GM19238 (cell line): Measurements from ENCODE around the gene WASHC1.
"Not testable (repeated sequence)": the region's sequence is repeated elsewhere in the genome, so short reads cannot be mapped to it uniquely, and the experiment has no call there.

Experiments used
- DNase-seq: peaks from one replicate; pipeline ENCODE4 v3.0.0; 2011; ENCODE audit warnings: low spot score; ENCODE audit not compliant: insufficient read length

WASHC1 gene

DNA sequence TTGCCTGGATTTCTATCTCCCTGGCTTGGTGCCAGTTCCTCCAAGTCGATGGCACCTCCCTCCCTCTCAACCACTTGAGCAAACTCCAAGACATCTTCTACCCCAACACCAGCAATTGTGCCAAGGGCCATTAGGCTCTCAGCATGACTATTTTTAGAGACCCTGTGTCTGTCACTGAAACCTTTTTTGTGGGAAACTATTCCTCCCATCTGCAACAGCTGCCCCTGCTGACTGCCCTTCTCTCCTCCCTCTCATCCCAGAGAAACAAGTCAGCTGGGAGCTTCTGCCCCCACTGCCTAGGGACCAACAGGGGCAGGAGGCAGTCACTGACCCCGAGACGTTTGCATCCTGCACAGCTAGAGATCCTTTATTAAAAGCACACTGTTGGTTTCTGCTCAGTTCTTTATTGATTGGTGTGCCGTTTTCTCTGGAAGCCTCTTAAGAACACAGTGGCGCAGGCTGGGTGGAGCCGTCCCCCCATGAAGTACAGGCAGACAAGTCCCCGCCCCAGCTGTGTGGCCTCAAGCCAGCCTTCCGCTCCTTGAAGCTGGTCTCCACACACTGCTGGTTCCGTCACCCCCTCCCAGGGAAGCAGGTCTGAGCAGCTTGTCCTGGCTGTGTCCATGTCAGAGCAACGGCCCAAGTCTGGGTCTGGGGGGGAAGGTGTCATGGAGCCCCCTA, 15.0 kb downstream of the WASHC1 start:
- DNase-seq, result not testable (repeated sequence)

DNA sequence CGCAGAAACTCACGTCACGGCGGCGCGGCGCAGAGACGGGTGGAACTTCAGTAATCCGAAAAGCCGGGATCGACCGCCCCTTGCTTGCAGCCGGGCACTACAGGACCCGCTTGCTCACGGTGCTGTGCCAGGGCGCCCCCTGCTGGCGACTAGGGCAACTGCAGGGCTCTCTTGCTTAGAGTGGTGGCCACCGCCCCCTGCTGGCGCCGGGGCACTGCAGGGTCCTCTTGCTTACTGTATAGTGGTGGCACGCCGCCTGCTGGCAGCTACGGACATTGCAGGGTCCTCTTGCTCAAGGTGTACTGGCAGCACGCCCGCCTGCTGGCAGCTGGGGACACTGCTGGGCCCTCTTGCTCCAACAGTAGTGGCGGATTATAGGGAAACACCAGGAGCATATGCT, 18.1 kb downstream of the WASHC1 start:
- DNase-seq, result not testable (repeated sequence)

DNA sequence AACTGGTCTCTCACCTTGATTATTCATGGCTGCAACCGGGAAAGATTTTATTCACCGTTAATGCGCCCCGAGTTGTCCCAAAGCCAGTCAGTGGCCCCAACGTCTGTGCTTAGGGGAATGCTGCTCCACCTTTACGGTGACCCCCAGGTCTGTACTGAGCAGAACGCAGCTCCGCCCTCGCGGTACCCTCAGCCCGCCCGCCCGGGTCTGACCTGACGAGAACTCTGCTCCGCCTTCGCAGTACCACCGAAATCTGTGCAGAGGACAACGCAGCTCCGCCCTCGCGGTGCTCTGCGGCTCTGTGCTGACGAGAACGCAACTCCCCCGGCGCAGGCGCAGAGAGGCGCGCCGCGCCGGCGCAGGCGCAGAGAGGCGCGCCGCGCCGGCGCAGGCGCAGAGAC, 18.6 kb downstream of the WASHC1 start:
- not testable (repeated sequence) for DNase-seq

DNA sequence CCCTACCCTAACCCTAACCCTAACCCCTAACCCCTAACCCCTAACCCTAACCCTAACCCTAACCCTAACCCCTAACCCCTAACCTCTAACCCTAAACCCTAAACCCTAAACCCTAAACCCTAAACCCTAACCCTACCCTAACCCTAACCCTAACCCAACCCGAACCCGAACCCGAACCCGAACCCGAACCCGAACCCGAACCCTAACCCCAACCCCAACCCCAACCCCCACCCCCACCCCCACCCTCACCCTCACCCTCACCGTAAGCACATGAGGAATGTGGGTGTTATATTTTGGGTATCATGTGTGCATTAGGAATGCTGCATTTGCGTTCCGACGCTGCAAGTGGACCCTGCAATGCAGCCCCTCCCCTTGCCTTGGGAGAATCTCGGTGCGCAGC, 19.0 kb downstream of the WASHC1 start:
- DNase-seq, result not testable (repeated sequence)
